Esophagus muscularis mucosa (tissue), 4 donors: ENCODE measurements around the gene TRAF1. TPM values are rescaled to one million over a fixed set of nuclear protein-coding genes. Genes with fewer than 3 reads are reported as not detected.

ENCODE experiments used
- DNase-seq: peaks from one replicate; pipeline ENCODE4 v3.0.0-alpha.2; 2017; ENCODE audit errors: extremely low spot score
- H3K27ac ChIP-seq, 4 donors: fragments of 200-600 bp; sonication (generic); replicated peaks in 1 of 4; 1 replicate in 3 of 4; 2 replicates in 1 of 4; pipeline ENCODE4 v1.5.1; 2016 to 2019; ENCODE audit warnings: mild to moderate bottlenecking in 1 of 4
- H3K27me3 ChIP-seq, 4 donors: fragments of 200-600 bp; sonication (generic); one replicate each; pipeline versions ENCODE4 v1.5.1 to v1.6.0; 2016 to 2019
- H3K36me3 ChIP-seq, 4 donors: fragments of 200-600 bp; sonication (generic); one replicate each; pipeline ENCODE4 v1.5.1; 2016 to 2019
- H3K4me1 ChIP-seq, 4 donors: fragments of 200-600 bp; sonication (generic); one replicate each; pipeline ENCODE4 v1.5.1; 2016 to 2019
- H3K4me3 ChIP-seq, 4 donors: fragments of 200-600 bp; sonication (generic); 1 replicate in 2 of 4; 2 replicates in 2 of 4; pipeline ENCODE4 v1.5.1; 2016 to 2019; ENCODE audit warnings: mild to moderate bottlenecking in 4 of 4, moderate library complexity in 1 of 4
- H3K9me3 ChIP-seq, 4 donors: fragments of 200-600 bp; sonication (generic); 1 replicate in 3 of 4; 2 replicates in 1 of 4; pipeline ENCODE4 v1.5.1; 2016 to 2019
- EP300 ChIP-seq: sonication (generic); formaldehyde crosslinking; IDR thresholded peaks from one replicate; pipeline ENCODE4 v1.6.1; 2017; ENCODE audit warnings: antibody characterized with exemption
- POLR2A ChIP-seq: fragments of 450-650 bp; IDR thresholded peaks from one replicate; pipeline ENCODE4 v1.6.1; 2017; ENCODE audit warnings: antibody characterized with exemption, moderate library complexity, mild to moderate bottlenecking, low read depth
- POLR2AphosphoS5 ChIP-seq, 2 donors: sonication (generic); formaldehyde crosslinking; IDR thresholded peaks; one replicate each; pipeline ENCODE4 v1.6.1; 2017; ENCODE audit warnings: antibody characterized with exemption in 2 of 2
- WGBS: methylation state at CpG from one replicate; pipeline ENCODE4 v1.1.5; 2018; 5-methylcytosine and 5-hydroxymethylcytosine counted together
- intact Hi-C: fragments of 100-400 bp; cut with DNase I; formaldehyde crosslinking; loops from one replicate; pipeline ENCODE4 v1.15.1; 2023
- total RNA-seq, 4 donors: library from RNA; depleted of rRNA; stranded (reverse); fragments of >200 nt; gene quantifications; one replicate each; pipeline versions ENCODE4 v1.1.0 to v1.2.1, GENCODE V29; 2016
- TF ChIP-seq, protein P1 (sequence below), 3 experiments: fragments of 200-600 bp in 2 of 3; fragments of 450-650 bp in 1 of 3; sonication (generic) in 2 of 3; IDR thresholded peaks; one replicate each; pipeline ENCODE4 v1.5.1; 2017 to 2019; ENCODE audit warnings: antibody characterized with exemption in 3 of 3, mild to moderate bottlenecking in 2 of 3, moderate library complexity in 1 of 3

Gene TRAF1
- total RNA-seq, 4 donors from 2014 or later, result 4.0 to 7.4 (median 5.5) TPM

DNA sequence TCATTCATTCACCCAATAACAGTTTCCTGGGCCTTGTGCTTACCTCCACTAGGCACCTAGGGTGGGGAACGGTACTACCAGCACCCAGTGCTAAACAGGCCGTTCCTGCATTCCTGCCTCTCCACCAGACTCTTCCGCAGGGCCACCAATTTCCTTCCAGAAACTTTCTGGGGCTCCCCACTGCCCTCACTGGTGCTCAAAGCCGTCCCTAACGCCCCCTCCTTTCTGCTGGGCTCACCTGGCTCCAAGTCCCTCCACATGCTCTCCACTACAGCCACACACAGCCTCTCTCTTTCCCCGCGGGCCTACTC, 51.0 kb downstream of the TRAF1 start:
- intact Hi-C loops, result no loop called here
- Histone ChIP-seq H3K4me3 (peak overlapping the region; percentile 70 to 97 (median 86)), H3K27me3 (peaks cover 0 to 4% (median 0%) of the 10 kb centered on the region in 4 donors), H3K4me1 (peaks cover 15 to 30% (median 21%) of the 10 kb centered on the region in 4 donors), H3K36me3 (peaks cover 8 to 34% (median 28%) of the 10 kb centered on the region in 4 donors), H3K27ac (peak overlapping the region; percentile 95 to 100 (median 99)), H3K9me3 (no peaks in the 10 kb centered on the region)
- TF ChIP-seq POLR2A, result no peak
- no peak for TF ChIP-seq POLR2AphosphoS5 (IDR thresholded peaks at IDR 0.05)
- no peak for TF ChIP-seq EP300
- TF ChIP-seq, protein P1, sequence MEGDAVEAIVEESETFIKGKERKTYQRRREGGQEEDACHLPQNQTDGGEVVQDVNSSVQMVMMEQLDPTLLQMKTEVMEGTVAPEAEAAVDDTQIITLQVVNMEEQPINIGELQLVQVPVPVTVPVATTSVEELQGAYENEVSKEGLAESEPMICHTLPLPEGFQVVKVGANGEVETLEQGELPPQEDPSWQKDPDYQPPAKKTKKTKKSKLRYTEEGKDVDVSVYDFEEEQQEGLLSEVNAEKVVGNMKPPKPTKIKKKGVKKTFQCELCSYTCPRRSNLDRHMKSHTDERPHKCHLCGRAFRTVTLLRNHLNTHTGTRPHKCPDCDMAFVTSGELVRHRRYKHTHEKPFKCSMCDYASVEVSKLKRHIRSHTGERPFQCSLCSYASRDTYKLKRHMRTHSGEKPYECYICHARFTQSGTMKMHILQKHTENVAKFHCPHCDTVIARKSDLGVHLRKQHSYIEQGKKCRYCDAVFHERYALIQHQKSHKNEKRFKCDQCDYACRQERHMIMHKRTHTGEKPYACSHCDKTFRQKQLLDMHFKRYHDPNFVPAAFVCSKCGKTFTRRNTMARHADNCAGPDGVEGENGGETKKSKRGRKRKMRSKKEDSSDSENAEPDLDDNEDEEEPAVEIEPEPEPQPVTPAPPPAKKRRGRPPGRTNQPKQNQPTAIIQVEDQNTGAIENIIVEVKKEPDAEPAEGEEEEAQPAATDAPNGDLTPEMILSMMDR (IDR thresholded peaks at IDR 0.05), result no peak
- 35% methylated on average over 7 of the region's 7 CpGs for WGBS
- DNase-seq, result no peak

DNA sequence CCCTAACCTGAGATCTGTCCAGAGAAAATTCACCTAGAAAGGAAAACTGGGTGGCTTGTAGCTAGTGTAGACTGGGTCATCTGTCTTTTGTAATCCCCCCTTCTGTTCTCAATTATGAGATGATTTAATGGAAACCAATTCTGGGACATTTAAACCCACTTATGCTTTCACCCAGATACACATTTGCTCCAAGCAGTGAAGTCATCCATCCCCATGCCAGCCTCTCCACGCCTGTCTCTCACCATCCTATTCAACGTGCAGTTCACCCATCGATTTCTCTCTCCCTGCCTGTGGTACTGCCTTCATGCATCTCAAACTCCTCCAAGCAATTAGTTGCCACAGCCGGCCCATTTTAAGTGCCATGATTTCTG, 51.4 kb downstream of the TRAF1 start:
- no peak overlapping the region for H3K4me3 ChIP-seq
- peaks cover 15 to 31% (median 23%) of the 10 kb centered on the region in 4 donors for H3K4me1 ChIP-seq
- H3K36me3 ChIP-seq, result peaks cover 8 to 37% (median 29%) of the 10 kb centered on the region in 4 donors
- peaks cover 0 to 4% (median 0%) of the 10 kb centered on the region in 4 donors for H3K27me3 ChIP-seq
- H3K27ac ChIP-seq, result peak overlapping the region; percentile 95 to 100 (median 99)
- WGBS, result 78% methylated on average over 4 of the region's 4 CpGs
- TF ChIP-seq EP300 (no peak), POLR2A (no peak), POLR2AphosphoS5 (IDR thresholded peaks at IDR 0.05) (no peak)
- TF ChIP-seq, protein P1 (IDR thresholded peaks at IDR 0.05), result no peak
- intact Hi-C loops, result no loop called here
- no peaks in the 10 kb centered on the region for H3K9me3 ChIP-seq
- no peak for DNase-seq

DNA sequence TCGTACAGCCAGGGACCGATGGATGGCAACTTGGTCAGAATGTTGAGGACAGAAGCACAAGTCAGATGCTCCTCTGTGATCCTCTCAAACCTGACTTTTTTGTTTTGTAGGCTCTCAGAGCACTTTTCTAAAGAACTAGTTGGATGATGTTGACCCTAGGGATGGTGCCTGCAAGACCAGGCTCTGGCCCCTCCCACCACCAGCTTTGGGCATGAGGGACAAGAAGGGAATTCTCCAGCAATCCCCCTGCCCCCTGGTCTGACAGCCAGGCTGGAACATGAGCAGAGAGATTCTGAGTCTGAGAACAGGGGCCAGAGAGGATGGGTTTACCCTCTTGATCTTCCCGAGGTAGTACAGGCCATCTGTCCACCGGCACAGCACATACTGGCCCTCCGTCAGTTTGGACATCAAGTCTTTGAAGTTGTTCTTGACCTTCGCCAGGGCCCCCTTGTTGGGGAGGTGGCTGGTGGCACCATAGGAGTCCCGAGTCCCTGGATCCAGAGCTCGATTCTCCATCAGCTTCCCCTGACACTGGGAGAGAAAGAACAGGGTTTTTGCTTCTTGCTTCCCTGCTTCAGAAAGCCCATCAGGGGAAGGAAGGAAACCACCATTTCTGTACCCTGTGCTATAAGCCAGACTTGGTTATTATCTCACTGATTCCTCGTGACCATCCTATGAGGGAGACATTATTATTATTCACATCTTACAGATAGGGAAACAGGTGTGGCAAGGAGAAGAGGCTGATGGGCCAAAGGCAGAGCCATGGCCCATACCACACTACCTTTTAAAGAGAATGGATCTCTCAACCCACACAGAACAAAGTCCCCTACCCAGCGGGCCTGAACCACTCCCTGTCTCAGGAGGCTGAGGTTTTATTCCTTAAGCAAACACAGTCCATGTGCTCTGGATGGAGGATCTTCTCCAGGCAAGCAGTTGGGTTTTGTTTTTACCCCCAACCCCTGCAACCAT, 52.1 kb downstream of the TRAF1 start:
- TF ChIP-seq, protein P1 (IDR thresholded peaks at IDR 0.05), result no peak
- Histone ChIP-seq H3K4me1 (peaks cover 15 to 37% (median 28%) of the 10 kb centered on the region in 4 donors), H3K4me3 (no peak overlapping the region), H3K27ac (peak overlapping the region; percentile 95 to 100 (median 99)), H3K9me3 (no peaks in the 10 kb centered on the region), H3K27me3 (peaks cover 0 to 4% (median 0%) of the 10 kb centered on the region in 4 donors), H3K36me3 (peaks cover 8 to 41% (median 32%) of the 10 kb centered on the region in 4 donors)
- intact Hi-C loops, result no loop called here
- DNase-seq, result no peak
- WGBS, result 92% methylated on average over 10 of the region's 10 CpGs

DNA sequence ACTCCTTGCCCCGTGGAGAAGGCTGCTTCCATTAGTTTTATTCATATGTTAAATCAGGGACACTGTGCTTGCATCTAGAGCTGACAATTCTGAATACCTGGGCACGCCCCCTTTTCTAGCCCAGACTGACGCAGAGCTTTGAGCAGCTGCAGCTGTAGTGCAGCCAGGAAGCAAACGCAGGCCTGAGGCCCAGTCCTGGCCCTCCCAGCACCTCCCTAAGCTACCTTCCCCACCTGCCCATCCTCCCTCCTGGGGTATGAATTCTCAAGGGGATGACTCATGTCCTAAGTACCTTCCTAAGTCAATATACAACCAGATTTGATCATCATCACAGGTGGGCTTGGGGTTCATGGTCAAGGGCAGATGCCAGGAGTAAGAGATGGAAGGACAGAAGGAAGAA, 53.1 kb downstream of the TRAF1 start:
- H3K36me3 ChIP-seq, result peaks cover 8 to 41% (median 32%) of the 10 kb centered on the region in 4 donors
- intact Hi-C loops, result no loop called here
- H3K27me3 ChIP-seq, result peaks cover 0 to 4% (median 0%) of the 10 kb centered on the region in 4 donors
- no peaks in the 10 kb centered on the region for H3K9me3 ChIP-seq
- DNase-seq, result no peak
- H3K4me1 ChIP-seq, result peaks cover 15 to 40% (median 34%) of the 10 kb centered on the region in 4 donors
- WGBS, result 65% methylated on average over 4 of the region's 4 CpGs
- H3K4me3 ChIP-seq, result no peak overlapping the region
- peak overlapping the region in 1 of 4 donors; percentile 33 for H3K27ac ChIP-seq
- TF ChIP-seq POLR2A (no peak), POLR2AphosphoS5 (IDR thresholded peaks at IDR 0.05) (no peak), EP300 (no peak)
- TF ChIP-seq, protein P1 (IDR thresholded peaks at IDR 0.05), result no peak
